PC-3 (cell line): ENCODE results near the gene MIAT.

Experiments used
- EZH2phosphoT487 ChIP-seq: fragments of 300-600 bp; sonication (generic); IDR thresholded peaks from 2 replicates; pipeline ENCODE4 v1.6.1; 2018; ENCODE audit warnings: mild to moderate bottlenecking, antibody characterized with exemption, low read length, borderline replicate concordance
- TF ChIP-seq, protein P1 (sequence below): fragments of 300-600 bp; sonication (generic); conservative IDR thresholded peaks from 2 replicates; pipeline ENCODE4 v1.5.1; 2017; ENCODE audit warnings: antibody characterized with exemption, low read depth, mild to moderate bottlenecking, low read length

DNA sequence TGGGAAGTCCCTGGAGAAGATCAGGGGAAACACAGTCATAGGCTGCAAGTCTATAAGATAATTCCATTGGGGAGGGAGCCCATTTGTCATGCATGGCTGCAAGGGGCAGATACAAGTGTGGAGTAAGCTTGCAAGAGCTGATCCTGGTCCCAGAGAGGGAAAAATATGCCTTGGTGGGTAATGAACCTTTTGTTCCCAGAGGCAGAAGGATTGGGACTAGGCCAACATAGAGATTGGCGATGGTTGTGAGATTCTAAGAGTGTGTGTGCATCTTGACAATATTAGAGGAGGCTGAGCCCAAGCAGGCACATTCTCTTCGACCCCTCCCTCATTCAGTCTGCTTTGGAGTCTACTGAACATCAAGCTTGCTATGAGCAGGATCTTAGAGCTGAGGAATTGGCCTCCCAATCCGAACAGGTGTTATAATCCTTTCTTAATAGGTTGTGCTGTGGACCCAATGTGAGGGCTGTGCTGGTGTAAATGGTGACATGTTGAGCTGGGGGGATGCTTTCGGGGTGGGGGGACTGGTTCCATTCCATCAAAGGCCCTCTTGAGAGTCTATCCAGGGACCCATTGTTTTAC lies 18.4 kb downstream of the MIAT start:
- TF ChIP-seq, protein P1, sequence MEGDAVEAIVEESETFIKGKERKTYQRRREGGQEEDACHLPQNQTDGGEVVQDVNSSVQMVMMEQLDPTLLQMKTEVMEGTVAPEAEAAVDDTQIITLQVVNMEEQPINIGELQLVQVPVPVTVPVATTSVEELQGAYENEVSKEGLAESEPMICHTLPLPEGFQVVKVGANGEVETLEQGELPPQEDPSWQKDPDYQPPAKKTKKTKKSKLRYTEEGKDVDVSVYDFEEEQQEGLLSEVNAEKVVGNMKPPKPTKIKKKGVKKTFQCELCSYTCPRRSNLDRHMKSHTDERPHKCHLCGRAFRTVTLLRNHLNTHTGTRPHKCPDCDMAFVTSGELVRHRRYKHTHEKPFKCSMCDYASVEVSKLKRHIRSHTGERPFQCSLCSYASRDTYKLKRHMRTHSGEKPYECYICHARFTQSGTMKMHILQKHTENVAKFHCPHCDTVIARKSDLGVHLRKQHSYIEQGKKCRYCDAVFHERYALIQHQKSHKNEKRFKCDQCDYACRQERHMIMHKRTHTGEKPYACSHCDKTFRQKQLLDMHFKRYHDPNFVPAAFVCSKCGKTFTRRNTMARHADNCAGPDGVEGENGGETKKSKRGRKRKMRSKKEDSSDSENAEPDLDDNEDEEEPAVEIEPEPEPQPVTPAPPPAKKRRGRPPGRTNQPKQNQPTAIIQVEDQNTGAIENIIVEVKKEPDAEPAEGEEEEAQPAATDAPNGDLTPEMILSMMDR = no peak
- TF ChIP-seq EZH2phosphoT487 = no peak
